Stimulated activated CD4-positive, alpha-beta T cell treated with anti-CD3 and anti-CD28 coated beads, Interleukin-12 subunit alpha, Interleukin-12 subunit beta, amount 100 ng/mL, for 24 hours (primary cell): Measurements from ENCODE around the gene FAM162B.
"Not testable (repeated sequence)": the region's sequence is repeated elsewhere in the genome, so short reads cannot be mapped to it uniquely, and the experiment has no call there.

Experiments used
- DNase-seq, 2 experiments: peaks; one replicate each; pipeline ENCODE4 v3.0.0-alpha.2; 2020; ENCODE audit warnings: low read depth in 2 of 2

The FAM162B gene

DNA sequence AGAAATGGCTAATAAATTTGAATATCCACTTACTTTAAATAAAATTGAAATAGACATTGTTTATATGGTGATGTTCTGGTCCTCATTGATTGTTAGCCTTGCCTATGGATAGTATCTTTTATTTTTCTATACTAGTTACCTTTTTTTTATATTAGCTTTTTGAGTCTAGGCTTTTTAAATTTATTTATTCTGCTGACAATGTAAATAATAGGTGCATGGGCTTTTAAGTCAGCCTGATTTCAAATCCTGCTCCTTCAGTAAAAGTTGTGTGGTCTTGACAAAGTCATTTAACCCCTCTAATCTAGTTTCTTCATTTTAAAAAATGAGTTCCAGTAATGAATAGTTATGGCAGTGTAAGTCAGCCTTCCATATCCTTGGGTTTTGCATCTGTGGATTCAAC is 38.6 kb downstream of the FAM162B start:
- no peak for DNase-seq

DNA sequence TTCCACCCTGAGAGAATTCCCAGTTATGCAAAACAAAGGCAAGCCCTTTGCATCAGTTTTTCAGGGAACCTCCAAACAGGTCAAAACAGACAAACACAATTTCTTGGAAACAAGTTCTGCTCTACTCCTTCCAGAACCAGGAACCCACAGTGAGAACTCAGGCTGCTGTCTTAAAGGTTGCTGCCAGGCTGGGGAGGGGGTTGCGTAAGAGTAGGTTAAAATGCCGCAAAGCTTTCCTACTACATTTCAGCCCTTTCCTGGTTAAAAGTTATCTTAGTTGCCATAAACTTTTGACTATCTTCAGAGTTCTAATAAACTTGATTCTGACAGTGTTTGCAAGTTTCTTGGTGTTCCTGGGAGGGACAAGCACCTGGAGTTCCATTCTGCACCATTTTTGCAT is 50.8 kb downstream of the FAM162B start:
- no peak for DNase-seq

DNA sequence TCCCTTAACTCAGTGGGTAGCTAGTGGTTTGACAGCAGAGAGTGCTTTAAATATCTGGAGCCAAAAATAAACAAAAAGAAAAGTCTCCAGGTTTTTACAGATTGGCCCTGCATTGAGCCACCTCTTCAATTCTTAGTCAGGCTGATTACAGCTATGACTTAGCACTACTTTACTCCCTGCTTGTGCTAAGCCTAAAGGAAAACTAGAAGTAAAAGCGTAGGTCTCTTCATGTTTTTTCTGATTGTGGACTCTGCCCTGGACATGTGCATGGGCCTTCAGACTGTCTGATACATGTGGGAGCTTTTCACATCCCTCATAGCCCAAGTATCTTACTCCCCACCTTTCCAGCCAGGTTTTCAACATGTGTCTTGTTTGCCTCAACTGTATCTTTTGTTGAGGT is 51.2 kb downstream of the FAM162B start:
- no peak for DNase-seq

DNA sequence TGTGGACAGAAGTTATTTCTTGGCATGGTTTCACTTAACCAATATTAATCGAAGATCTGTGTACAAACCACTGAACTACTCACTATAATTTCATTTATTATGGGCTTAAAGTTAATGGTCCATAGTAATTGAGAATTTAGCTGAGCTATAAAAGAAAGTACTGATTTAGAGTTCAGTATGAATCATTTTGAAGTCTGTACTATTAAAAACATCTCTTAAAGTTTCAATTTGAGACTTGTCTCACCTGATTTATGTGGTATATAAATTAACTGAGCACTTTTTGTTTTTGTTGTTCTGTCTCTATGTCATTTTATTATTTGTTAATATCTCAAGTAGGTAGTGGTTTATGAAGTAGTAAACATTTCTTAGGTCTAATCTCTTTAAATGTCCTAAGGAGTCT is 59.6 kb downstream of the FAM162B start:
- DNase-seq = no peak

DNA sequence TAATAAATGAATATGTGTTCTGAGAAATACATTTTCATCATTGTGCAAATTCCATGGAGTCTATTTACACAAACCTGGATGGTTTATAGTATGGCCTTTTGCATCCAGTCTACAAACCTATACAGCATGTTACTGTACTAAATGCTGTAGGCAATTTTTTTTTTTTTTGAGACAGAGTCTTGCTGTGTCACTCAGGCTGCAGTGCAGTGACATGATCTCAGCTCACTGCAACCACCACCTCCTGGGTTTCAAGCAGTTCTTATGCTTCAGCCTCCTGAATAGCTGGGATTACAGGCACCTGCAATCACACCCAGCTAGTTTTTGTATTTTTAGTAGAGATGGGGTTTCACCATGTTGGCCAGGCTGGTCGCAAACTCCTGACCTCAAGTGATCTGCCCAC is 61.6 kb downstream of the FAM162B start:
- DNase-seq = not testable (repeated sequence)
